Measurements from ENCODE around the gene ADGRD1.

ADGRD1 gene

GRCh38 chr12:131121705-131122405 is 168.1 kb downstream of the ADGRD1 start:
- Histone ChIP-seq H3K27ac (ENCODE audit: low read length) (no peak overlapping the region), H3K9me3 (ENCODE audit: insufficient read depth, low read length, severe bottlenecking) (no peaks in the 10 kb centered on the region), H3K4me3 (ENCODE audit: low read depth in 1 of 2, low read length in 2 of 2) (no peak overlapping the region), H3K36me3 (ENCODE audit: insufficient read depth, low read length) (no peaks in the 10 kb centered on the region), H3K4me2 (ENCODE audit: insufficient read depth, low read length) (no peak overlapping the region), H3K4me1 (ENCODE audit: insufficient read depth, low read length) (no peaks in the 10 kb centered on the region), H3K79me2 (ENCODE audit: insufficient read depth, low read length) (no peaks in the 10 kb centered on the region), H3K27me3 (ENCODE audit: insufficient read depth, low read length, poor library complexity) (no peaks in the 10 kb centered on the region), H4K20me1 (ENCODE audit: insufficient read depth, low read length) (no peaks in the 10 kb centered on the region), H3K9ac (ENCODE audit: low read depth, low read length) (no peak overlapping the region), H2AFZ (ENCODE audit: low read depth, low read length) (no peak overlapping the region)
- DNase-seq (no peak), ATAC-seq (ENCODE audit: insufficient read depth, low read depth) (no peak)
- TF ChIP-seq CTCF (IDR thresholded peaks at IDR 0.05; ENCODE audit: borderline replicate concordance, extremely low read depth, low read length, poor library complexity, severe bottlenecking) (no peak), EZH2 (IDR thresholded peaks at IDR 0.05; ENCODE audit: borderline replicate concordance, low read depth, low read length, severe bottlenecking) (no peak)

- no peaks in the 10 kb centered on the region for H3K79me2 ChIP-seq (ENCODE audit: insufficient read depth, low read length)
Measured at GRCh38 chr12:131122631-131123030, 168.9 kb downstream of the ADGRD1 start.

GRCh38 chr12:131123817-131124216 is 170.1 kb downstream of the ADGRD1 start:
- ATAC-seq (ENCODE audit: insufficient read depth, low read depth), result no peak
- H3K4me3 ChIP-seq (ENCODE audit: low read depth in 1 of 2, low read length in 2 of 2), result no peak overlapping the region
- DNase-seq, result no peak
- H3K27ac ChIP-seq (ENCODE audit: low read length), result no peak overlapping the region
- no peak overlapping the region for H3K9ac ChIP-seq (ENCODE audit: low read depth, low read length)
- H4K20me1 ChIP-seq (ENCODE audit: insufficient read depth, low read length), result no peaks in the 10 kb centered on the region
- no peaks in the 10 kb centered on the region for H3K79me2 ChIP-seq (ENCODE audit: insufficient read depth, low read length)
- no peaks in the 10 kb centered on the region for H3K27me3 ChIP-seq (ENCODE audit: insufficient read depth, low read length, poor library complexity)
- no peaks in the 10 kb centered on the region for H3K9me3 ChIP-seq (ENCODE audit: insufficient read depth, low read length, severe bottlenecking)
- no peak overlapping the region for H2AFZ ChIP-seq (ENCODE audit: low read depth, low read length)
- H3K4me2 ChIP-seq (ENCODE audit: insufficient read depth, low read length), result no peak overlapping the region
- TF ChIP-seq CTCF (IDR thresholded peaks at IDR 0.05; ENCODE audit: borderline replicate concordance, extremely low read depth, low read length, poor library complexity, severe bottlenecking), result no peak
- TF ChIP-seq EZH2 (IDR thresholded peaks at IDR 0.05; ENCODE audit: borderline replicate concordance, low read depth, low read length, severe bottlenecking), result no peak
- H3K4me1 ChIP-seq (ENCODE audit: insufficient read depth, low read length), result no peaks in the 10 kb centered on the region
- no peaks in the 10 kb centered on the region for H3K36me3 ChIP-seq (ENCODE audit: insufficient read depth, low read length)

More at GRCh38 chr12:131122631-131123030, 168.9 kb downstream of the ADGRD1 start:
- Histone ChIP-seq H3K9ac (ENCODE audit: low read depth, low read length) (no peak overlapping the region), H3K4me2 (ENCODE audit: insufficient read depth, low read length) (no peak overlapping the region), H3K27me3 (ENCODE audit: insufficient read depth, low read length, poor library complexity) (no peaks in the 10 kb centered on the region), H3K27ac (ENCODE audit: low read length) (no peak overlapping the region), H3K4me1 (ENCODE audit: insufficient read depth, low read length) (no peaks in the 10 kb centered on the region), H4K20me1 (ENCODE audit: insufficient read depth, low read length) (no peaks in the 10 kb centered on the region), H3K36me3 (ENCODE audit: insufficient read depth, low read length) (no peaks in the 10 kb centered on the region), H2AFZ (ENCODE audit: low read depth, low read length) (no peak overlapping the region), H3K9me3 (ENCODE audit: insufficient read depth, low read length, severe bottlenecking) (no peaks in the 10 kb centered on the region), H3K4me3 (ENCODE audit: low read depth in 1 of 2, low read length in 2 of 2) (no peak overlapping the region)
- ATAC-seq (ENCODE audit: insufficient read depth, low read depth), result no peak
- no peak for DNase-seq
- TF ChIP-seq CTCF (IDR thresholded peaks at IDR 0.05; ENCODE audit: borderline replicate concordance, extremely low read depth, low read length, poor library complexity, severe bottlenecking), result no peak
- no peak for TF ChIP-seq EZH2 (IDR thresholded peaks at IDR 0.05; ENCODE audit: borderline replicate concordance, low read depth, low read length, severe bottlenecking)

Measured in DND-41 (cell line).